WERI-Rb-1 (cell line): ENCODE measurements around the gene RABGAP1L.
A peak's percentile ranks its signal among the peaks of the same experiment; 100 is the strongest.

Experiments
- DNase-seq: peaks from one replicate; pipeline ENCODE4 v3.0.0-alpha.2; 2020
- H3K27ac ChIP-seq: fragments of 250-450 bp; sonication (Bioruptor Pico); 2 replicates; pipeline ENCODE4 v1.5.1; 2020; ENCODE audit warnings: mild to moderate bottlenecking, moderate library complexity
- H3K27me3 ChIP-seq: fragments of 250-450 bp; sonication (Bioruptor Pico); 2 replicates; pipeline ENCODE4 v1.5.1; 2021; ENCODE audit warnings: mild to moderate bottlenecking, low read depth, moderate library complexity; ENCODE audit not compliant: insufficient read depth, severe bottlenecking
- H3K36me3 ChIP-seq: fragments of 250-450 bp; sonication (Bioruptor Pico); 2 replicates; pipeline ENCODE4 v1.5.1; 2020; ENCODE audit warnings: mild to moderate bottlenecking, moderate library complexity
- H3K4me3 ChIP-seq: 2 replicates; pipeline ENCODE4 v1.5.1; 2011; ENCODE audit warnings: low read depth, mild to moderate bottlenecking, control low read depth, low read length
- H3K9me3 ChIP-seq: fragments of 250-450 bp; sonication (Bioruptor Pico); 2 replicates; pipeline ENCODE4 v1.5.1; 2021; ENCODE audit warnings: mild to moderate bottlenecking, moderate library complexity; ENCODE audit not compliant: severe bottlenecking
- TF ChIP-seq, protein P1 (sequence below): IDR thresholded peaks from 2 replicates; pipeline ENCODE4 v1.5.1; 2011; ENCODE audit warnings: low read depth, mild to moderate bottlenecking, control low read depth, inconsistent platforms, low read length

RABGAP1L gene

GRCh38 chr1:174800216-174800851, 641.0 kb downstream of the RABGAP1L start:
- Histone ChIP-seq H3K27ac (peak overlapping the region; percentile 32), H3K9me3 (no peaks in the 10 kb centered on the region), H3K27me3 (no peaks in the 10 kb centered on the region), H3K4me3 (peak overlapping the region; percentile 50), H3K36me3 (no peaks in the 10 kb centered on the region)
- DNase-seq = peak; percentile 21
- TF ChIP-seq, protein P1, sequence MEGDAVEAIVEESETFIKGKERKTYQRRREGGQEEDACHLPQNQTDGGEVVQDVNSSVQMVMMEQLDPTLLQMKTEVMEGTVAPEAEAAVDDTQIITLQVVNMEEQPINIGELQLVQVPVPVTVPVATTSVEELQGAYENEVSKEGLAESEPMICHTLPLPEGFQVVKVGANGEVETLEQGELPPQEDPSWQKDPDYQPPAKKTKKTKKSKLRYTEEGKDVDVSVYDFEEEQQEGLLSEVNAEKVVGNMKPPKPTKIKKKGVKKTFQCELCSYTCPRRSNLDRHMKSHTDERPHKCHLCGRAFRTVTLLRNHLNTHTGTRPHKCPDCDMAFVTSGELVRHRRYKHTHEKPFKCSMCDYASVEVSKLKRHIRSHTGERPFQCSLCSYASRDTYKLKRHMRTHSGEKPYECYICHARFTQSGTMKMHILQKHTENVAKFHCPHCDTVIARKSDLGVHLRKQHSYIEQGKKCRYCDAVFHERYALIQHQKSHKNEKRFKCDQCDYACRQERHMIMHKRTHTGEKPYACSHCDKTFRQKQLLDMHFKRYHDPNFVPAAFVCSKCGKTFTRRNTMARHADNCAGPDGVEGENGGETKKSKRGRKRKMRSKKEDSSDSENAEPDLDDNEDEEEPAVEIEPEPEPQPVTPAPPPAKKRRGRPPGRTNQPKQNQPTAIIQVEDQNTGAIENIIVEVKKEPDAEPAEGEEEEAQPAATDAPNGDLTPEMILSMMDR = no peak

DNA sequence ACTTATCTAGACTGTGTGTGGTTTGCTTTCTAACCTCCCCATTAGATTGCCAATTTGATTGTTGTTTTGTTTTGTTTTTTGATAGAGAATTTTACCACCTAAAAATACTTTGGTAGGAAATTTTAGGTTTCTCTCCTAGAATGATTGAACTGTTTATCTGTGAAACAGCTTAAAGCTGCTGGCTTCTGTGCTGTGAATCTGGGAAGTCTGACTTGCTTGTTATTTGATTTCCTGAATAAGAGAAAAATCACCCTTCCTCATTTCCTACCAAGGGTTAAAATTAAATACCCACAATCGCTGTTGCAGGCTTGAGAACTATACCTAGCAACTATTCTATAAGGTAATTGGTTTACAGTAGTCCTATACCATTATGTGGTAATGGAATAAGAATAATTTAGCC, 641.6 kb downstream of the RABGAP1L start:
- no peak for DNase-seq
- Histone ChIP-seq H3K9me3 (no peaks in the 10 kb centered on the region), H3K27ac (peak overlapping the region; percentile 32; the same call in 1 of the 2 replicates), H3K4me3 (peak overlapping the region; percentile 50), H3K36me3 (no peaks in the 10 kb centered on the region), H3K27me3 (no peaks in the 10 kb centered on the region)
- TF ChIP-seq, protein P1 = no peak

DNA sequence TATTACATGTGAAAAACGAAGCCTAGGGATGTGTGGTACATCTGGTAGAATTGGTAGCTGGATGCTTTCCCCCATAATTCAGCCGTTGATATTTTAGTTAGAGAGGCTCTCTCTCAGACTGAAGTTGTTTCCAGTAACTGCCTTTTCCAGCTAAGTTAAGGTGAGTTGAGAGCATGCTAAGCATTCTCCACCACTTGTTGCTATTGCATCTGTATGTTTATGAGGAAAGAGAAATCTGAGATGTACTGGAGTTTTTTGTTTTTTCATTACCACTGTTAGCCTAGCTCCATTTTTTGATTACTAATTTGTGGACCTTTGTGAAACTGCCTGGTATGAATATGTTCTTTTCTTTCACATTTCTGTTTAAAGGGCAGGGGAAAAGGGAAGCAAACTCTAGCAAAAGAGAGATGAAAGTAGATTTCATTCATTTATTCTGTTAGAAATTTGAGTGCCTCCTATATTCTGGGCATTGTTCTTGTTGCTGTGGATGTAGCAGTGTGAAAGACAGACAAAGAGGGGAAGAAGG, 650.5 kb downstream of the RABGAP1L start:
- TF ChIP-seq, protein P1 = no peak
- no peak for DNase-seq
- no peak overlapping the region for H3K27ac ChIP-seq
- no peaks in the 10 kb centered on the region for H3K9me3 ChIP-seq
- no peaks in the 10 kb centered on the region for H3K36me3 ChIP-seq
- no peaks in the 10 kb centered on the region for H3K27me3 ChIP-seq
- no peak overlapping the region for H3K4me3 ChIP-seq

- Histone ChIP-seq H3K27me3 (no peaks in the 10 kb centered on the region), H3K4me3 (no peak overlapping the region), H3K36me3 (no peaks in the 10 kb centered on the region), H3K9me3 (no peaks in the 10 kb centered on the region), H3K27ac (peak overlapping the region; percentile 4; the same call in 1 of the 2 replicates)
- TF ChIP-seq, protein P1 = no peak
- peak; percentile 22 for DNase-seq
These were observed 652.7 kb downstream of the RABGAP1L start for GRCh38 chr1:174812016-174812415.

DNA sequence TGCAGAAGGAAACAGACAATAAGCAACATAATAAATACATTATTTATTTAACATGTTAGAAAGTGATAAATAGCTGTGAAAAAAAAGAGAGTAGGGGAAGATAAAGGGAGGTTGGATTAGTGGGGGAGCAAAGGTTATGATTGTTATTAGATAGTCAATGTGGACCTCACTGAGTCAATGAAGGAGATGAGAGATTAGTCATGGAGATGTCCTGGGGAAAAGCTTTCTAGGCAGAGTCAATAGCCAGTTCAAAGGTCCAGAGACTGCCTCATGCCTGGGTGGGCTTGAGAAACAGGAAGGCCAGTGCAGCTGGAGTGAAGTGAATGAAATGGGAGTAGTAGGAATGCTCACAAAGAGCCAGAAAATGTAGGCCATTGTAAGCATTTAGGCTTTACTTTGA, 653.3 kb downstream of the RABGAP1L start:
- H3K36me3 ChIP-seq = no peaks in the 10 kb centered on the region
- H3K9me3 ChIP-seq = no peaks in the 10 kb centered on the region
- H3K27ac ChIP-seq = peak overlapping the region; percentile 4
- TF ChIP-seq, protein P1 = no peak
- DNase-seq = no peak
- no peak overlapping the region for H3K4me3 ChIP-seq
- H3K27me3 ChIP-seq = no peaks in the 10 kb centered on the region

DNA sequence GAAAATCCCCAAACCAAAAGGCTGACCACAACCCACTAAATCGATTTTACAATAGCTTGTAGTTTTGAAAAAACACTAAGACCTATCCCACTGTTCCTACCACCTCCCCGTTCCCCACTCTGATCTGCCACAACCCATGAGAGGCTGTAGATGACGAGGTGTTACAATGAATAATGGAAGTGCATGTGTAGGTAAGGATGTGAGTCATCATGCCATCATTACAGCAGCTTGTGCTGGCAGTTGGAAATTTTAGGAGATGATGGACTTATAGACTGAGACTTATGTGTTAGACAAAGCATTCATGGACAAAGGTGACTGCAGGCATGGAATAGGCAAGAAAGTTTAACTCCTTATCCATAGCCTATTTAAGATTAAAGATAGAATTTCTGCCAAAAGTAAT, 655.7 kb downstream of the RABGAP1L start:
- Histone ChIP-seq H3K27me3 (no peaks in the 10 kb centered on the region), H3K4me3 (no peak overlapping the region), H3K9me3 (no peaks in the 10 kb centered on the region), H3K27ac (no peak overlapping the region), H3K36me3 (no peaks in the 10 kb centered on the region)
- no peak for DNase-seq
- TF ChIP-seq, protein P1 = no peak
